Caco-2 (cell line): Measurements from ENCODE around the gene RB1. TPM values are rescaled to one million over a fixed set of nuclear protein-coding genes. Genes with fewer than 3 reads are reported as not detected.

Experiments
- BruUV-seq: library from RNA; stranded (reverse); fragments of 400-500 nt; replicated peaks from 2 replicates; lab custom pipeline; 2021; lab: Mats Ljungman, UMichigan
- CTCF ChIA-PET: fragments of 300-600 bp; sonication (Branson Sonifier 250); formaldehyde crosslinking; loops from one replicate; lab custom pipeline; 2022; ENCODE audit warnings: antibody characterized with exemption; lab: Charles Lee
- POLR2A ChIA-PET: fragments of 300-600 bp; sonication (Branson Sonifier 250); formaldehyde crosslinking; loops from one replicate; lab custom pipeline; 2022; ENCODE audit warnings: antibody characterized with exemption; lab: Charles Lee
- DNase-seq, 2 experiments: peaks; one replicate each; pipeline versions ENCODE4 v3.0.0 to v3.0.0-alpha.2; 2020 to 2022
- H3K27me3 ChIP-seq: replicated peaks from 2 replicates; pipeline ENCODE4 v1.6.0; 2011; ENCODE audit warnings: low read length; ENCODE audit not compliant: control insufficient read depth, insufficient read depth
- H3K36me3 ChIP-seq: 2 replicates; pipeline ENCODE4 v1.5.1; 2011; ENCODE audit warnings: low read length; ENCODE audit not compliant: control insufficient read depth, insufficient read depth
- H3K4me1 ChIP-seq: fragments of 250-450 bp; sonication (Bioruptor Pico); 2 replicates; pipeline ENCODE4 v1.5.1; 2020; ENCODE audit warnings: mild to moderate bottlenecking
- H3K4me3 ChIP-seq: 2 replicates; pipeline ENCODE4 v1.5.1; 2011; ENCODE audit warnings: low read depth, mild to moderate bottlenecking, control low read depth, low read length
- H3K9me3 ChIP-seq: fragments of 250-450 bp; sonication (Bioruptor Pico); 2 replicates; pipeline ENCODE4 v1.5.1; 2020; ENCODE audit warnings: mild to moderate bottlenecking, moderate library complexity
- H3K27ac Mint-ChIP-seq: one replicate; pipeline ENCODE4 v1.8.0; 2022; ENCODE audit warnings: mixed read lengths; ENCODE audit not compliant: unreplicated experiment
- H3K27me3 Mint-ChIP-seq: one replicate; pipeline ENCODE4 v1.8.0; 2022; ENCODE audit warnings: mixed read lengths; ENCODE audit not compliant: insufficient read depth, unreplicated experiment
- H3K36me3 Mint-ChIP-seq: one replicate; pipeline ENCODE4 v1.8.0; 2022; ENCODE audit warnings: mild to moderate bottlenecking, mixed read lengths; ENCODE audit not compliant: insufficient read depth, unreplicated experiment
- H3K4me1 Mint-ChIP-seq: one replicate; pipeline ENCODE4 v1.8.0; 2022; ENCODE audit warnings: low read depth, mixed read lengths; ENCODE audit not compliant: unreplicated experiment
- H3K4me3 Mint-ChIP-seq: one replicate; pipeline ENCODE4 v1.8.0; 2022; ENCODE audit warnings: mild to moderate bottlenecking, moderate library complexity, mixed read lengths; ENCODE audit not compliant: unreplicated experiment
- H3K9me3 Mint-ChIP-seq: one replicate; pipeline ENCODE4 v1.8.0; 2022; ENCODE audit warnings: mixed read lengths; ENCODE audit not compliant: unreplicated experiment
- intact Hi-C: fragments of 100-400 bp; cut with micrococcal nuclease; formaldehyde crosslinking; loops from one replicate; pipeline ENCODE4 v1.10.0; 2022; ENCODE audit not compliant: unreplicated experiment
- total RNA-seq: library from RNA; stranded (reverse); gene quantifications from 2 replicates; pipeline ENCODE4 v1.2.3, GENCODE V29; 2022
- TF ChIP-seq, protein P1 (sequence below), 2 experiments: fragments of 200-600 bp in 1 of 2; IDR thresholded peaks; 1 replicate in 1 of 2; 2 replicates in 1 of 2; pipeline versions ENCODE4 v1.5.1 to v1.8.0; 2011 to 2022; ENCODE audit warnings: antibody characterized with exemption in 1 of 2, control low read depth in 1 of 2, inconsistent platforms in 1 of 2, low read depth in 1 of 2, low read length in 1 of 2, mild to moderate bottlenecking in 1 of 2, moderate library complexity in 1 of 2; ENCODE audit not compliant: insufficient read depth in 1 of 2, severe bottlenecking in 1 of 2, unreplicated experiment in 1 of 2

The RB1 gene
- total RNA-seq, 1 experiment from 2014 or later: 24.1 TPM

DNA sequence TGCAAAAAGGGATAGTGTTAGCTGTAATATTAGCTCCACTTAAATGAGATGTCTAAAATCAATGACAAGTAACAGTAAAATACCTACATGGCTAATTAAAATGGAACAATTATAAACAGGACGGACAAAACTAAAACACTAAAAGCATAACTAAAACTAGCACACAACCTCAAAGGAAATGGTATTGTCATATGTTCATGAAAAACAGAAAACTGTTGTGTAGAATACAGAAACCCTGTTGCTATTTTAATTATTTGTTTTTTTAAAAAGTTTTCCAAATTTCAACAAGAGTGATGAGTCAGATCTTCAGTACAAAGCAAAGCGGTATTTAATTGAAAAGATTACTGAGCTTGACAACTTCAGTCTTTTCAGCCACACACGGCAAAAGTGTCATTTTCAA lies 225.2 kb downstream of the RB1 start:
- POLR2A ChIA-PET: no interaction called here
- CTCF ChIA-PET: no interaction called here
- H3K27ac Mint-ChIP-seq: no peak overlapping the region
- no TSS peak for BruUV-seq
- Histone ChIP-seq H3K4me1 (peaks cover 7% of the 10 kb centered on the region), H3K36me3 (no peaks in the 10 kb centered on the region), H3K27me3 (no peaks in the 10 kb centered on the region), H3K9me3 (no peaks in the 10 kb centered on the region), H3K4me3 (no peak overlapping the region)
- no peak for DNase-seq
- H3K4me1 Mint-ChIP-seq: no peaks in the 10 kb centered on the region
- TF ChIP-seq, protein P1, sequence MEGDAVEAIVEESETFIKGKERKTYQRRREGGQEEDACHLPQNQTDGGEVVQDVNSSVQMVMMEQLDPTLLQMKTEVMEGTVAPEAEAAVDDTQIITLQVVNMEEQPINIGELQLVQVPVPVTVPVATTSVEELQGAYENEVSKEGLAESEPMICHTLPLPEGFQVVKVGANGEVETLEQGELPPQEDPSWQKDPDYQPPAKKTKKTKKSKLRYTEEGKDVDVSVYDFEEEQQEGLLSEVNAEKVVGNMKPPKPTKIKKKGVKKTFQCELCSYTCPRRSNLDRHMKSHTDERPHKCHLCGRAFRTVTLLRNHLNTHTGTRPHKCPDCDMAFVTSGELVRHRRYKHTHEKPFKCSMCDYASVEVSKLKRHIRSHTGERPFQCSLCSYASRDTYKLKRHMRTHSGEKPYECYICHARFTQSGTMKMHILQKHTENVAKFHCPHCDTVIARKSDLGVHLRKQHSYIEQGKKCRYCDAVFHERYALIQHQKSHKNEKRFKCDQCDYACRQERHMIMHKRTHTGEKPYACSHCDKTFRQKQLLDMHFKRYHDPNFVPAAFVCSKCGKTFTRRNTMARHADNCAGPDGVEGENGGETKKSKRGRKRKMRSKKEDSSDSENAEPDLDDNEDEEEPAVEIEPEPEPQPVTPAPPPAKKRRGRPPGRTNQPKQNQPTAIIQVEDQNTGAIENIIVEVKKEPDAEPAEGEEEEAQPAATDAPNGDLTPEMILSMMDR (IDR thresholded peaks at IDR 0.05; ENCODE audit: insufficient read depth in 1 of 2, low read depth in 1 of 2, low read length in 1 of 2, severe bottlenecking in 1 of 2, unreplicated experiment in 1 of 2): no peak
- H3K27me3 Mint-ChIP-seq: peaks cover 5% of the 10 kb centered on the region
- no peak overlapping the region for H3K4me3 Mint-ChIP-seq
- intact Hi-C loops: no loop called here
- no peaks in the 10 kb centered on the region for H3K9me3 Mint-ChIP-seq
- H3K36me3 Mint-ChIP-seq: peaks cover 18% of the 10 kb centered on the region

DNA sequence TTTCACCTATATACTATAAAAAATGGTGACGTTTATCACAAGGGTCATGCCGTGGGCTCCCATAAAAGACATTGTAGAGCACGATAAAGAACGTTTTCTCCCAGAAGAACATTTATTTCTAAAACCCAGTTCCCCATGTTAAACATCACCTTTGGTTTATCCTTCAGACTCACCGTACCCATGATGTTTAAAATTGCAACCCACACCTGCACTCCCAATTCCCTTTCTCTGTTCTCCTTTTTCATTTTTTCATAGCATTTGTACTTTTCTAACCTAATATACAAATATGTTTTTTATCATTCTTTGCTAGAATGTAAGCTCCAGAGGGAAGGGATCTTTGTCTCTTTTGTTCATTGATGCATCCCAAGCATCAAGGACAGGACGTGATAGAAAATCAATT lies 227.3 kb downstream of the RB1 start:
- no TSS peak for BruUV-seq
- DNase-seq: no peak
- H3K27me3 Mint-ChIP-seq: no peaks in the 10 kb centered on the region
- intact Hi-C loops: no loop called here
- no peak overlapping the region for H3K4me3 Mint-ChIP-seq
- ChIA-PET CTCF (no interaction called here), POLR2A (no interaction called here)
- peaks cover 6% of the 10 kb centered on the region for H3K9me3 Mint-ChIP-seq
- H3K36me3 Mint-ChIP-seq: peaks cover 18% of the 10 kb centered on the region
- Histone ChIP-seq H3K4me1 (peaks cover 12% of the 10 kb centered on the region), H3K4me3 (no peak overlapping the region), H3K27me3 (no peaks in the 10 kb centered on the region), H3K9me3 (no peaks in the 10 kb centered on the region), H3K36me3 (no peaks in the 10 kb centered on the region)
- H3K4me1 Mint-ChIP-seq: no peaks in the 10 kb centered on the region
- TF ChIP-seq, protein P1 (IDR thresholded peaks at IDR 0.05; ENCODE audit: insufficient read depth in 1 of 2, low read depth in 1 of 2, low read length in 1 of 2, severe bottlenecking in 1 of 2, unreplicated experiment in 1 of 2): no peak
- no peak overlapping the region for H3K27ac Mint-ChIP-seq

Other genes with a start within 250 kb of the RB1 start
- gene MED4, start 208.6 kb upstream of the RB1 start, total RNA-seq: 56.8 and 62.1 TPM in 2 replicates
- 202 and 224 TPM in 2 replicates for gene ITM2B, start 70.5 kb upstream of the RB1 start, total RNA-seq
- gene LPAR6, start 109.4 kb downstream of the RB1 start, total RNA-seq: not detected in 2 replicates
- gene RCBTB2, start 229.3 kb downstream of the RB1 start, total RNA-seq: 0.74 and 1.1 TPM in 2 replicates